ENCODE measurements around the gene EEF1B2.
"Not testable (repeated sequence)": the region's sequence is repeated elsewhere in the genome, so short reads cannot be mapped to it uniquely, and the experiment has no call there.

Gene EEF1B2

GRCh38 chr2:206159346-206160124 lies at the start of gene EEF1B2, which contains the start of gene NDUFS1:
EEF1B2 (plus strand) TSS chr2:206159895; CDS start chr2:206159980, 85 bp downstream.
NDUFS1 (minus strand) TSS chr2:206159444; CDS start chr2:206153678, 5,766 bp downstream.
- peak; percentile 97 for DNase-seq (ENCODE audit: low spot score)

GRCh38 chr2:206112108-206112507 lies 47.6 kb upstream of the EEF1B2 start:
- DNase-seq (ENCODE audit: low spot score), result no peak

GRCh38 chr2:206112846-206113547 lies 46.7 kb upstream of the EEF1B2 start:
- no peak for DNase-seq (ENCODE audit: low spot score)

GRCh38 chr2:206115026-206115578 lies 44.6 kb upstream of the EEF1B2 start:
- no peak for DNase-seq (ENCODE audit: low spot score)

- no peak for DNase-seq (ENCODE audit: low spot score)
These were observed 43.4 kb upstream of the EEF1B2 start for GRCh38 chr2:206116278-206116677.

GRCh38 chr2:206122569-206122968 lies 37.1 kb upstream of the EEF1B2 start:
- DNase-seq (ENCODE audit: low spot score), result not testable (repeated sequence)

GRCh38 chr2:206125901-206126300 lies 33.8 kb upstream of the EEF1B2 start:
- no peak for DNase-seq (ENCODE audit: low spot score)

GRCh38 chr2:206127656-206128055 lies 32.0 kb upstream of the EEF1B2 start:
- DNase-seq (ENCODE audit: low spot score), result no peak

GRCh38 chr2:206143451-206143850 lies 16.2 kb upstream of the EEF1B2 start:
- no peak for DNase-seq (ENCODE audit: low spot score)

GRCh38 chr2:206144383-206144782 lies 15.3 kb upstream of the EEF1B2 start:
- no peak for DNase-seq (ENCODE audit: low spot score)

- no peak for DNase-seq (ENCODE audit: low spot score)
These were observed 14.0 kb upstream of the EEF1B2 start for GRCh38 chr2:206145665-206146064.

GRCh38 chr2:206149330-206149729 lies 10.4 kb upstream of the EEF1B2 start:
- DNase-seq (ENCODE audit: low spot score), result no peak

GRCh38 chr2:206150168-206150567 lies 9.5 kb upstream of the EEF1B2 start:
- DNase-seq (ENCODE audit: low spot score), result no peak

GRCh38 chr2:206150631-206151030 lies 9.1 kb upstream of the EEF1B2 start:
- no peak for DNase-seq (ENCODE audit: low spot score)

GRCh38 chr2:206154197-206154596 lies 5.5 kb upstream of the EEF1B2 start:
- no peak for DNase-seq (ENCODE audit: low spot score)

- DNase-seq (ENCODE audit: low spot score), result not testable (repeated sequence)
These were observed 2.7 kb upstream of the EEF1B2 start for GRCh38 chr2:206157014-206157413.

GRCh38 chr2:206158563-206159345 lies 941 bp upstream of the EEF1B2 start:
- no peak for DNase-seq (ENCODE audit: low spot score)

- DNase-seq (ENCODE audit: low spot score), result no peak
These were observed 571 bp downstream of the EEF1B2 start for GRCh38 chr2:206160125-206160806.

- no peak for DNase-seq (ENCODE audit: low spot score)
These were observed 1.1 kb downstream of the EEF1B2 start for GRCh38 chr2:206160807-206161179.

GRCh38 chr2:206162401-206162800 lies 2.7 kb downstream of the EEF1B2 start:
- not testable (repeated sequence) for DNase-seq (ENCODE audit: low spot score)

- no peak for DNase-seq (ENCODE audit: low spot score)
These were observed 3.7 kb downstream of the EEF1B2 start for GRCh38 chr2:206163251-206163880.

Data from CD4-positive, alpha-beta T cell treated with Interleukin-2 at 100 ng/mL for 4 hours (primary cell).